ENCODE results near the gene ACAT2. TPM values are rescaled to one million over a fixed set of nuclear protein-coding genes. Genes with fewer than 3 reads are reported as not detected.

Gene ACAT2
- polyA plus RNA-seq, 3 donors = 3.6 to 24.4 (median 19.5) TPM

GRCh38 chr6:159715166-159715565, 46.7 kb upstream of the ACAT2 start:
- H3K27me3 Mint-ChIP-seq (ENCODE audit: low read depth in 3 of 3) = no peaks in the 10 kb centered on the region
- TF ChIP-seq CTCF (IDR thresholded peaks at IDR 0.05) = no peak
- peak overlapping the region; percentile 35 to 89 for H3K27ac ChIP-seq (ENCODE audit: low read depth in 1 of 2, low read length in 2 of 2)
- peaks cover 33 to 35% of the 10 kb centered on the region in 2 donors for H3K4me1 ChIP-seq (ENCODE audit: control insufficient read depth in 1 of 2, insufficient read depth in 2 of 2, low read length in 2 of 2)
- peaks cover 15% of the 10 kb centered on the region for H3K79me2 ChIP-seq (ENCODE audit: insufficient read depth, low read length)
- DNase-seq = peak in 2 of 3 donors; percentile 78 to 80
- peak overlapping the region in 1 of 3 experiments; percentile 43 for H3K4me3 ChIP-seq (replicated peaks in 1 of 3; ENCODE audit: low read depth in 2 of 3, low read length in 3 of 3)
- WGBS (ENCODE audit: insufficient coverage) = 38% methylated on average over 1 of the region's 3 CpGs
- H2AFZ ChIP-seq (ENCODE audit: insufficient read depth, low read depth, low read length, poor library complexity, severe bottlenecking) = peak overlapping the region; percentile 21
- no peak overlapping the region for H3K9ac ChIP-seq (ENCODE audit: insufficient read depth, low read length, poor library complexity, severe bottlenecking)
- peaks cover 0 to 3% of the 10 kb centered on the region in 2 donors for H3K36me3 Mint-ChIP-seq
- no peak overlapping the region for H3K4me3 Mint-ChIP-seq
- H3K4me1 Mint-ChIP-seq = peaks cover 17% of the 10 kb centered on the region
- H4K20me1 ChIP-seq (ENCODE audit: insufficient read depth, low read length) = no peaks in the 10 kb centered on the region
- H3K27me3 ChIP-seq (ENCODE audit: control insufficient read depth in 2 of 2, insufficient read depth in 2 of 2, low read length in 2 of 2) = no peaks in the 10 kb centered on the region
- no peaks in the 10 kb centered on the region for H3K9me3 Mint-ChIP-seq
- intact Hi-C loops (cut with micrococcal nuclease) = no loop called here
- H3K9me3 ChIP-seq (replicated peaks in 1 of 2; ENCODE audit: control insufficient read depth in 1 of 2, insufficient read depth in 1 of 2, low read length in 2 of 2) = no peaks in the 10 kb centered on the region
- H3K36me3 ChIP-seq (replicated peaks in 1 of 2; ENCODE audit: control insufficient read depth in 1 of 2, insufficient read depth in 2 of 2, low read length in 2 of 2) = no peaks in the 10 kb centered on the region
- peak overlapping the region in 6 of 7 donors; percentile 89 to 97 (median 91) for H3K27ac Mint-ChIP-seq
- H3K4me2 ChIP-seq (replicated peaks; ENCODE audit: extremely low read depth, low read length, poor library complexity, severe bottlenecking) = peak overlapping the region; percentile 22

- H3K27me3 Mint-ChIP-seq (ENCODE audit: low read depth in 3 of 3) = no peaks in the 10 kb centered on the region
- peak overlapping the region in 1 of 3 experiments; percentile 43 for H3K4me3 ChIP-seq (replicated peaks in 1 of 3; ENCODE audit: low read depth in 2 of 3, low read length in 3 of 3)
- 96% methylated on average over 2 of the region's 3 CpGs for WGBS (ENCODE audit: insufficient coverage)
Observed at GRCh38 chr6:159715605-159716004, 46.2 kb upstream of the ACAT2 start.

More at GRCh38 chr6:159715605-159716004, 46.2 kb upstream of the ACAT2 start:
- Histone ChIP-seq H3K4me1 (ENCODE audit: control insufficient read depth in 1 of 2, insufficient read depth in 2 of 2, low read length in 2 of 2) (peaks cover 33 to 35% of the 10 kb centered on the region in 2 donors), H3K27me3 (ENCODE audit: control insufficient read depth in 2 of 2, insufficient read depth in 2 of 2, low read length in 2 of 2) (no peaks in the 10 kb centered on the region), H3K36me3 (replicated peaks in 1 of 2; ENCODE audit: control insufficient read depth in 1 of 2, insufficient read depth in 2 of 2, low read length in 2 of 2) (no peaks in the 10 kb centered on the region), H3K9me3 (replicated peaks in 1 of 2; ENCODE audit: control insufficient read depth in 1 of 2, insufficient read depth in 1 of 2, low read length in 2 of 2) (no peaks in the 10 kb centered on the region), H3K27ac (ENCODE audit: low read depth in 1 of 2, low read length in 2 of 2) (peak overlapping the region; percentile 35 to 89), H3K4me2 (replicated peaks; ENCODE audit: extremely low read depth, low read length, poor library complexity, severe bottlenecking) (peak overlapping the region; percentile 22), H4K20me1 (ENCODE audit: insufficient read depth, low read length) (no peaks in the 10 kb centered on the region), H3K9ac (ENCODE audit: insufficient read depth, low read length, poor library complexity, severe bottlenecking) (no peak overlapping the region), H2AFZ (ENCODE audit: insufficient read depth, low read depth, low read length, poor library complexity, severe bottlenecking) (no peak overlapping the region), H3K79me2 (ENCODE audit: insufficient read depth, low read length) (peaks cover 19% of the 10 kb centered on the region)
- Mint-ChIP-seq H3K9me3 (no peaks in the 10 kb centered on the region), H3K4me3 (no peak overlapping the region), H3K4me1 (peaks cover 17% of the 10 kb centered on the region), H3K36me3 (peaks cover 0 to 3% of the 10 kb centered on the region in 2 donors), H3K27ac (peak overlapping the region in 6 of 7 donors; percentile 89 to 97 (median 92))
- TF ChIP-seq CTCF (IDR thresholded peaks at IDR 0.05) = no peak
- DNase-seq = no peak
- intact Hi-C loops (cut with micrococcal nuclease) = no loop called here
